WTC11 (cell line): Measurements from ENCODE around the gene F11R. TPM values are rescaled to one million over a fixed set of nuclear protein-coding genes. Genes with fewer than 3 reads are reported as not detected.
"Not testable (repeated sequence)": the region's sequence is repeated elsewhere in the genome, so short reads cannot be mapped to it uniquely, and the experiment has no call there.

Source experiments
- ATAC-seq: fragments of 200-7000 bp; cut with Tn5 transposase; 2 replicates; pipeline ENCODE4 v1.10.0; 2021; ENCODE audit warnings: mild to moderate bottlenecking, moderate library complexity
- CTCF ChIA-PET: fragments of 300-600 bp; sonication (Branson Sonifier 250); formaldehyde crosslinking; loops from one replicate; lab custom pipeline; 2021; ENCODE audit warnings: antibody characterized with exemption; lab: Charles Lee
- POLR2A ChIA-PET: fragments of 350-600 bp; sonication (Branson Sonifier 250); formaldehyde crosslinking; loops from one replicate; lab custom pipeline; 2021; ENCODE audit warnings: antibody characterized with exemption; lab: Charles Lee
- DNase-seq: peaks from one replicate; pipeline ENCODE4 v3.0.0; 2021; ENCODE audit warnings: low spot score
- H3K27ac Mint-ChIP-seq: 2 replicates; pipeline ENCODE4 v1.8.0; 2021; ENCODE audit warnings: mixed read lengths
- H3K27me3 Mint-ChIP-seq: 2 replicates; pipeline ENCODE4 v1.8.0; 2021; ENCODE audit warnings: low read depth, mild to moderate bottlenecking, moderate library complexity, mixed read lengths
- H3K36me3 Mint-ChIP-seq: 2 replicates; pipeline ENCODE4 v1.8.0; 2021; ENCODE audit warnings: mixed read lengths
- H3K4me1 Mint-ChIP-seq: 2 replicates; pipeline ENCODE4 v1.8.0; 2022; ENCODE audit warnings: mixed read lengths
- H3K4me3 Mint-ChIP-seq: 2 replicates; pipeline ENCODE4 v1.8.0; 2021; ENCODE audit warnings: mild to moderate bottlenecking, moderate library complexity, mixed read lengths
- H3K9me3 Mint-ChIP-seq: 2 replicates; pipeline ENCODE4 v1.8.0; 2021; ENCODE audit warnings: mixed read lengths
- total RNA-seq: library from RNA; stranded (reverse); gene quantifications from 3 replicates; pipeline ENCODE4 v1.2.3, GENCODE V29; 2021

F11R gene
- total RNA-seq, 1 experiment from 2014 or later = 202 TPM

DNA sequence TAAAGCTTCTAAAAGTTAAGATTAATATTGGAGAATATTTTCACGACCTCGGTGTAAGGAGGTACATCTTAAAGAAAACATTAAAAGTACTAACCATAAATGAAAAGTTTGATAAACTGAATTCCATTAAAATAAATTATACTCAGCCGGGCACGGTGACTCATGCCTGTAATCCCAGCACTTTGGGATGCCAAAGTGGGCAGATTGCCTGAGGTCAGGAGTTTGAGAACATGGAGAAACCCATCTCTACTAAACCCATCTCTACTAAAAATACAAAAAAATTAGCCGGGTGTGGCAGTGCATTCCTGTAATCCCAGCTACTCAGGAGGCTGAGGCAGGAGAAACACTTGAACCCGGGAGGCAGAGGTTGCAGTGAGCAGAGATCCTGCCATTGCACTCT lies 75.1 kb downstream of the F11R start:
- H3K4me3 Mint-ChIP-seq, H3K4me1 Mint-ChIP-seq, DNase-seq, POLR2A ChIA-PET, H3K27me3 Mint-ChIP-seq, H3K27ac Mint-ChIP-seq, ATAC-seq: not testable (repeated sequence)
- CTCF ChIA-PET = interaction anchor here (1.2 kb wide), 1 partner anchor 45 kb away, joined by 5 read pairs; no protein-coding TSS in a partner anchor
- Mint-ChIP-seq H3K36me3 (peaks cover 18% of the 10 kb centered on the region), H3K9me3 (peaks cover 19% of the 10 kb centered on the region)

Other genes with a start within 250 kb of the F11R start
- 0.18 TPM in 1 of 3 replicates, not detected in the others for gene LY9, start 225.0 kb downstream of the F11R start, total RNA-seq
- not detected in 3 replicates for gene CD244, start 158.3 kb downstream of the F11R start, total RNA-seq
- gene ITLN1, start 136.0 kb downstream of the F11R start, total RNA-seq = not detected in 3 replicates
- gene ITLN2, start 66.3 kb downstream of the F11R start, total RNA-seq = 5.9 to 7.8 TPM (median 7.0 TPM) in 3 replicates
- gene TSTD1, start 17.8 kb upstream of the F11R start, total RNA-seq = 74.5 to 107 TPM (median 100 TPM) in 3 replicates
- 55.9 to 65.6 TPM (median 57.8 TPM) in 3 replicates for gene USF1, start 24.8 kb upstream of the F11R start, total RNA-seq
- gene ARHGAP30, start 48.7 kb upstream of the F11R start, total RNA-seq = 0.39 to 0.92 TPM (median 0.52 TPM) in 3 replicates
- 0.46 to 1.7 TPM (median 0.48 TPM) in 3 replicates for gene NECTIN4, start 68.4 kb upstream of the F11R start, total RNA-seq
- gene KLHDC9, start 77.2 kb upstream of the F11R start, total RNA-seq = 5.8 to 8.7 TPM (median 8.7 TPM) in 3 replicates
- gene PFDN2, start 96.9 kb upstream of the F11R start, total RNA-seq = 91.0 to 95.4 TPM (median 92.6 TPM) in 3 replicates
- 44.4 to 47.2 TPM (median 46.5 TPM) in 3 replicates for gene NIT1, start 97.0 kb upstream of the F11R start, total RNA-seq
- 39.2 to 43.3 TPM (median 40.0 TPM) in 3 replicates for gene DEDD, start 111.5 kb upstream of the F11R start, total RNA-seq
- 56.2 to 61.2 TPM (median 60.7 TPM) in 3 replicates for gene UFC1, start 132.8 kb upstream of the F11R start, total RNA-seq
- gene USP21, start 138.3 kb upstream of the F11R start, total RNA-seq = 30.7 to 31.1 TPM (median 30.8 TPM) in 3 replicates
- gene PPOX, start 145.3 kb upstream of the F11R start, total RNA-seq = 39.8 to 44.8 TPM (median 43.4 TPM) in 3 replicates
- gene B4GALT3, start 156.4 kb upstream of the F11R start, total RNA-seq = 40.1 to 44.8 TPM (median 40.7 TPM) in 3 replicates
- 9.1 to 11.2 TPM (median 10.0 TPM) in 3 replicates for gene ADAMTS4, start 177.9 kb upstream of the F11R start, total RNA-seq
- 105 to 108 TPM (median 105 TPM) in 3 replicates for gene NDUFS2, start 181.2 kb upstream of the F11R start, total RNA-seq
- gene FCER1G, start 194.1 kb upstream of the F11R start, total RNA-seq = 0.48 to 1.0 TPM (median 0.85 TPM) in 3 replicates
- gene APOA2, start 202.5 kb upstream of the F11R start, total RNA-seq = 1.9 to 2.5 TPM (median 2.2 TPM) in 3 replicates
- gene TOMM40L, start 204.9 kb upstream of the F11R start, total RNA-seq = 13.0 to 16.9 TPM (median 15.1 TPM) in 3 replicates
- 0.16 TPM in 1 of 3 replicates, not detected in the others for gene NR1I3, start 217.1 kb upstream of the F11R start, total RNA-seq
- gene PCP4L1, start 237.6 kb upstream of the F11R start, total RNA-seq = 0.92 to 1.2 TPM (median 1.1 TPM) in 3 replicates